Fibroblast of lung (primary cell): ENCODE measurements around the gene AAMP.

ENCODE experiments used
- CTCF ChIP-seq, 2 donors: IDR thresholded peaks in 1 of 2; conservative IDR thresholded peaks in 1 of 2; 1 replicate in 1 of 2; 2 replicates in 1 of 2; pipeline ENCODE4 v1.5.1; 2011 to 2012; ENCODE audit warnings: low read length in 2 of 2, control low read depth in 1 of 2, inconsistent platforms in 1 of 2, low read depth in 1 of 2, mild to moderate bottlenecking in 1 of 2
- EZH2 ChIP-seq: IDR thresholded peaks from 2 replicates; pipeline ENCODE4 v1.5.1; 2012; ENCODE audit warnings: low read length, control low read depth, mild to moderate bottlenecking; ENCODE audit errors: missing control alignments

- TF ChIP-seq CTCF (conservative IDR thresholded peaks at IDR 0.05 in 1 of 2, IDR thresholded peaks at IDR 0.05 in 1 of 2; ENCODE audit: low read depth in 1 of 2, low read length in 2 of 2) (no peak), EZH2 (no peak)
Measured at GRCh38 chr2:218264773-218265561, 5.0 kb downstream of the AAMP start.
